MM.1S (cell line): Measurements from ENCODE around the gene DTX4.

Experiments used
- DNase-seq: peaks from one replicate; pipeline ENCODE4 v3.0.0-alpha.2; 2015
- H2AFZ ChIP-seq: fragments of 300-600 bp; sonication (generic); 2 replicates; pipeline ENCODE4 v1.6.0; 2016; ENCODE audit warnings: antibody characterized with exemption, low read length
- H3F3A ChIP-seq: fragments of 300-600 bp; sonication (generic); 2 replicates; pipeline ENCODE4 v1.6.1; 2016; ENCODE audit warnings: mild to moderate bottlenecking, antibody characterized with exemption, low read length, moderate library complexity, mixed read lengths; ENCODE audit not compliant: insufficient read depth
- H3K27ac ChIP-seq: fragments of 300-600 bp; sonication (generic); 2 replicates; pipeline ENCODE4 v1.5.1; 2016; ENCODE audit warnings: mild to moderate bottlenecking, low read length
- H3K27me3 ChIP-seq: fragments of 300-600 bp; sonication (generic); replicated peaks from 2 replicates; pipeline ENCODE4 v1.6.0; 2016; ENCODE audit warnings: low read length; ENCODE audit not compliant: insufficient read depth
- H3K36me3 ChIP-seq: fragments of 300-600 bp; sonication (generic); replicated peaks from 2 replicates; pipeline ENCODE4 v1.6.1; 2016; ENCODE audit warnings: mild to moderate bottlenecking, low read length, mixed read lengths; ENCODE audit not compliant: insufficient read depth
- H3K4me1 ChIP-seq: fragments of 300-600 bp; sonication (generic); 2 replicates; pipeline ENCODE4 v1.6.1; 2016; ENCODE audit warnings: low read length, mixed read lengths
- H3K4me2 ChIP-seq: fragments of 300-600 bp; sonication (generic); 2 replicates; pipeline ENCODE4 v1.6.0; 2016; ENCODE audit warnings: low read depth, low read length
- H3K4me3 ChIP-seq: fragments of 300-600 bp; sonication (generic); 2 replicates; pipeline ENCODE4 v1.5.1; 2016; ENCODE audit warnings: low read length, mixed read lengths
- H3K79me2 ChIP-seq: fragments of 300-600 bp; sonication (generic); 2 replicates; pipeline ENCODE4 v1.6.1; 2016; ENCODE audit warnings: mixed run types, low read length, mixed read lengths
- H3K9ac ChIP-seq: fragments of 300-600 bp; sonication (generic); 2 replicates; pipeline ENCODE4 v1.6.1; 2016; ENCODE audit warnings: low read length, mixed read lengths
- H3K9me2 ChIP-seq: fragments of 300-600 bp; sonication (generic); replicated peaks from 2 replicates; pipeline ENCODE4 v1.6.1; 2016; ENCODE audit warnings: mild to moderate bottlenecking, low read length, mixed read lengths; ENCODE audit not compliant: insufficient read depth
- H3K9me3 ChIP-seq: fragments of 300-600 bp; sonication (generic); replicated peaks from 2 replicates; pipeline ENCODE4 v1.6.1; 2016; ENCODE audit warnings: mild to moderate bottlenecking, low read length, mixed read lengths; ENCODE audit not compliant: insufficient read depth
- H4K20me1 ChIP-seq: fragments of 300-600 bp; sonication (generic); 2 replicates; pipeline ENCODE4 v1.6.1; 2016; ENCODE audit warnings: mild to moderate bottlenecking, low read length, moderate library complexity, mixed read lengths; ENCODE audit not compliant: insufficient read depth
- EZH2 ChIP-seq: fragments of 300-600 bp; sonication (generic); optimal IDR thresholded peaks from 2 replicates; pipeline ENCODE3; 2017; ENCODE audit warnings: low read depth, mild to moderate bottlenecking, antibody characterized with exemption, low read length, mixed read lengths
- EZH2phosphoT487 ChIP-seq: fragments of 300-600 bp; sonication (generic); IDR thresholded peaks from 2 replicates; pipeline ENCODE4 v1.6.1; 2018; ENCODE audit warnings: antibody characterized with exemption, low read length
- TF ChIP-seq, protein P1 (sequence below): fragments of 300-600 bp; sonication (generic); IDR thresholded peaks from 2 replicates; pipeline ENCODE4 v1.5.1; 2016; ENCODE audit warnings: antibody characterized with exemption, low read length, mixed read lengths

The DTX4 gene

DNA sequence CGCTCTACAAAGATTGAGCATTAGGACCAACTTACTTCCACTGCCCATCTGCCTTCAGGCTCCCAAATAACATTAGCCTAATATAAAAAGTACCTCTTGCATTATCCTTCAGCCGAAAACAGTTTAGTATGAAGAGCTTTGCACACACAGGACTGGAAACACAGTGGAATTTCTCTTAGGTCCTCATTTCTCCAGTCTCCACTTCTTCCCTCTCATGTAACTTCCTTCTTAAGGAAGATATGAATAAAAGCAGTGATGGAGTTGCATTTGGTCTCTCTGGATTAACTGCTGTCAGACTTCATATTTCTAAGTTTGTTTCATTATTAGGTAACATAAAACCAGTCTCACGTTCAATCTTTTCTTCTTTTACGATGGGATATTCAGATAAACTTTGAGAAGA is 46.4 kb downstream of the DTX4 start:
- Histone ChIP-seq H3K27ac (no peak overlapping the region), H3K4me3 (no peak overlapping the region), H3K36me3 (no peaks in the 10 kb centered on the region), H3K4me1 (peaks cover 11% of the 10 kb centered on the region), H3K79me2 (no peaks in the 10 kb centered on the region), H3K9me3 (no peaks in the 10 kb centered on the region), H3K27me3 (no peaks in the 10 kb centered on the region), H3K9me2 (no peaks in the 10 kb centered on the region), H3F3A (peaks cover 11% of the 10 kb centered on the region), H2AFZ (no peak overlapping the region), H4K20me1 (no peaks in the 10 kb centered on the region), H3K4me2 (no peak overlapping the region), H3K9ac (no peak overlapping the region)
- TF ChIP-seq EZH2phosphoT487 (no peak), EZH2 (no peak)
- TF ChIP-seq, protein P1, sequence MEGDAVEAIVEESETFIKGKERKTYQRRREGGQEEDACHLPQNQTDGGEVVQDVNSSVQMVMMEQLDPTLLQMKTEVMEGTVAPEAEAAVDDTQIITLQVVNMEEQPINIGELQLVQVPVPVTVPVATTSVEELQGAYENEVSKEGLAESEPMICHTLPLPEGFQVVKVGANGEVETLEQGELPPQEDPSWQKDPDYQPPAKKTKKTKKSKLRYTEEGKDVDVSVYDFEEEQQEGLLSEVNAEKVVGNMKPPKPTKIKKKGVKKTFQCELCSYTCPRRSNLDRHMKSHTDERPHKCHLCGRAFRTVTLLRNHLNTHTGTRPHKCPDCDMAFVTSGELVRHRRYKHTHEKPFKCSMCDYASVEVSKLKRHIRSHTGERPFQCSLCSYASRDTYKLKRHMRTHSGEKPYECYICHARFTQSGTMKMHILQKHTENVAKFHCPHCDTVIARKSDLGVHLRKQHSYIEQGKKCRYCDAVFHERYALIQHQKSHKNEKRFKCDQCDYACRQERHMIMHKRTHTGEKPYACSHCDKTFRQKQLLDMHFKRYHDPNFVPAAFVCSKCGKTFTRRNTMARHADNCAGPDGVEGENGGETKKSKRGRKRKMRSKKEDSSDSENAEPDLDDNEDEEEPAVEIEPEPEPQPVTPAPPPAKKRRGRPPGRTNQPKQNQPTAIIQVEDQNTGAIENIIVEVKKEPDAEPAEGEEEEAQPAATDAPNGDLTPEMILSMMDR, result no peak
- no peak for DNase-seq

DNA sequence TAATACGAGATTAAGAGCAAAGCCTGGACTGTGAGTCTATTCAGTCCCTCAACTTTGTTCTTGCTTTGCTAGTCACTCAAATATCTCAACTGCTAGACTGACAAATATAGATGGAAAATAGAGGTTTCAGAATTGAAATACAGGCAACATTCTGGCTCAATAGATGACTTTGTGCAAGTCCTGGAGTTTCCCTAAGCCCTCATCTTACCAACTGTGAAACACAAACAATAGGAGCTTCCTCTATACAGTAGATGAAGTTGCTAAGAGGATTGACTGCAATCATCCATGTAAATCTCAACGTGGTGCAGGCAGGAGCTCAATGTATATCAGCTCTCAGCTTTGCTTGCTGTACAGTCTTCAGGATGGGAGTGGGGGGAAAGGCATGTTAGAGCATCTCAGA is 47.0 kb downstream of the DTX4 start:
- H3K27ac ChIP-seq, result no peak overlapping the region
- H3K4me3 ChIP-seq, result no peak overlapping the region
- no peak overlapping the region for H2AFZ ChIP-seq
- no peaks in the 10 kb centered on the region for H3K79me2 ChIP-seq
- peaks cover 11% of the 10 kb centered on the region for H3F3A ChIP-seq
- no peaks in the 10 kb centered on the region for H4K20me1 ChIP-seq
- no peaks in the 10 kb centered on the region for H3K9me3 ChIP-seq
- no peak overlapping the region for H3K4me2 ChIP-seq
- no peak overlapping the region for H3K9ac ChIP-seq
- TF ChIP-seq, protein P1, result no peak
- TF ChIP-seq EZH2 (no peak), EZH2phosphoT487 (no peak)
- DNase-seq, result no peak
- H3K4me1 ChIP-seq, result peaks cover 11% of the 10 kb centered on the region
- no peaks in the 10 kb centered on the region for H3K36me3 ChIP-seq
- H3K9me2 ChIP-seq, result no peaks in the 10 kb centered on the region
- H3K27me3 ChIP-seq, result no peaks in the 10 kb centered on the region

DNA sequence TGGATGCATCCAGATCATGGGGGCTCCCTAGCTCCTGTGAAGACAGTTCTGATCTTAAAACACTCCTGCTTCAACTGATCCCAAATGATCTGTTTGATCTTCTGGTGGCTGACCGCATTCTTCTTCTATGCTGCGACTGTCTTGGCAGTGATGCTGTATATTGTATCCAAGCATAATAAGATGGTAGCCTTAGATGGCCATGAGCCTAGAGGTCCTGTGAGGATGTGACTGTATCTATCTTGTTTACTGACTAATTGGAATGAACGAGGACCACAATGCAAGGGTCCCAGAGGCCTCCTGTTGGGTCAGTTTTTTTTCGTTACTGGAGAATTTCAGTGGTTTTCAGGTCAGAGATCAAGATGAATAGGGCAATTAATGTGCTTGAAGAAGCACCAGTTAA is 47.9 kb downstream of the DTX4 start:
- H3K36me3 ChIP-seq, result no peaks in the 10 kb centered on the region
- peaks cover 13% of the 10 kb centered on the region for H3K4me1 ChIP-seq
- no peaks in the 10 kb centered on the region for H3K9me2 ChIP-seq
- no peaks in the 10 kb centered on the region for H3K79me2 ChIP-seq
- no peaks in the 10 kb centered on the region for H4K20me1 ChIP-seq
- no peak overlapping the region for H3K9ac ChIP-seq
- H3K4me2 ChIP-seq, result no peak overlapping the region
- peaks cover 11% of the 10 kb centered on the region for H3F3A ChIP-seq
- no peak overlapping the region for H2AFZ ChIP-seq
- no peaks in the 10 kb centered on the region for H3K27me3 ChIP-seq
- DNase-seq, result no peak
- no peak overlapping the region for H3K27ac ChIP-seq
- no peaks in the 10 kb centered on the region for H3K9me3 ChIP-seq
- TF ChIP-seq, protein P1, result no peak
- TF ChIP-seq EZH2 (no peak), EZH2phosphoT487 (no peak)
- H3K4me3 ChIP-seq, result no peak overlapping the region
